Astrocyte of the hippocampus (primary cell): Measurements from ENCODE around the gene POLG.

Experiments used
- DNase-seq: peaks from one replicate; pipeline ENCODE4 v3.0.0; 2011; ENCODE audit warnings: low read depth, low spot score

POLG gene

GRCh38 chr15:89356634-89357298, 22.1 kb upstream of the POLG start:
- DNase-seq: peak; percentile 62

- no peak for DNase-seq
These were observed 19.4 kb upstream of the POLG start for GRCh38 chr15:89353991-89354390.

GRCh38 chr15:89352476-89352875, 17.9 kb upstream of the POLG start:
- DNase-seq: no peak

- no peak for DNase-seq
These were observed 14.6 kb upstream of the POLG start for GRCh38 chr15:89349206-89349558.

- DNase-seq: peak; percentile 60
These were observed 12.1 kb upstream of the POLG start for GRCh38 chr15:89346516-89347231.

- no peak for DNase-seq
These were observed 10.6 kb upstream of the POLG start for GRCh38 chr15:89345248-89345647.

GRCh38 chr15:89342840-89343239, 8.2 kb upstream of the POLG start:
- DNase-seq: no peak

- no peak for DNase-seq
These were observed 6.8 kb upstream of the POLG start for GRCh38 chr15:89341316-89342005.

GRCh38 chr15:89340573-89340972, 5.9 kb upstream of the POLG start:
- no peak for DNase-seq

GRCh38 chr15:89338036-89338435, 3.4 kb upstream of the POLG start:
- DNase-seq: no peak

GRCh38 chr15:89335298-89336041, 846 bp upstream of the POLG start:
- DNase-seq: no peak

GRCh38 chr15:89333959-89334509, 590 bp downstream of the POLG start:
- DNase-seq: peak; percentile 22

GRCh38 chr15:89333011-89333860, 1.4 kb downstream of the POLG start:
- DNase-seq: no peak

GRCh38 chr15:89332446-89332845, 2.2 kb downstream of the POLG start:
- peak; percentile 52 for DNase-seq

- no peak for DNase-seq
These were observed 3.6 kb downstream of the POLG start for GRCh38 chr15:89330881-89331595.

- no peak for DNase-seq
These were observed 4.5 kb downstream of the POLG start for GRCh38 chr15:89330119-89330518.

GRCh38 chr15:89329329-89330084, 5.1 kb downstream of the POLG start:
- DNase-seq: no peak

- DNase-seq: no peak
These were observed 6.0 kb downstream of the POLG start for GRCh38 chr15:89328398-89329254.

- DNase-seq: no peak
These were observed 7.5 kb downstream of the POLG start for GRCh38 chr15:89327113-89327512.
